Keratinocyte (primary cell): ENCODE data around the gene NADK2. TPM values are rescaled to one million over a fixed set of nuclear protein-coding genes. Genes with fewer than 3 reads are reported as not detected.

Experiments
- DNase-seq: peaks from one replicate; pipeline ENCODE4 v3.0.0-alpha.2; 2011; ENCODE audit warnings: low read depth, missing footprints, low spot score
- FAIRE-seq: peaks from 2 replicates; lab custom pipeline; 2011; peaks lifted over from hg19 to GRCh38; lab: Jason Lieb, UNC
- H2AFZ ChIP-seq: 2 replicates; pipeline ENCODE4 v1.6.0; 2012; ENCODE audit warnings: low read length, control low read depth, inconsistent platforms; ENCODE audit not compliant: control insufficient read depth
- H3K27ac ChIP-seq: 2 replicates; pipeline ENCODE4 v1.5.1; 2011; ENCODE audit warnings: low read length; ENCODE audit not compliant: control insufficient read depth, insufficient read depth
- H3K27me3 ChIP-seq: 3 replicates; pipeline ENCODE4 v1.6.0; 2011; ENCODE audit warnings: low read length; ENCODE audit not compliant: control insufficient read depth, insufficient read depth; ENCODE audit errors: extremely low read depth
- H3K36me3 ChIP-seq, 2 experiments: 2 replicates in 1 of 2; 3 replicates in 1 of 2; pipeline ENCODE4 v1.5.1; 2011; ENCODE audit warnings: low read length in 2 of 2, mild to moderate bottlenecking in 1 of 2; ENCODE audit not compliant: control insufficient read depth in 2 of 2, insufficient read depth in 2 of 2; ENCODE audit errors: extremely low read depth in 1 of 2
- H3K4me1 ChIP-seq: 3 replicates; pipeline ENCODE4 v1.5.1; 2011; ENCODE audit warnings: low read length; ENCODE audit not compliant: control insufficient read depth, insufficient read depth; ENCODE audit errors: extremely low read depth
- H3K4me2 ChIP-seq: 3 replicates; pipeline ENCODE4 v1.6.0; 2011; ENCODE audit warnings: low read depth, low read length; ENCODE audit not compliant: control insufficient read depth, insufficient read depth; ENCODE audit errors: extremely low read depth
- H3K4me3 ChIP-seq, 3 experiments: fragments of 200-600 bp in 1 of 3; sonication (generic) in 1 of 3; 2 replicates in 2 of 3; 3 replicates in 1 of 3; pipeline ENCODE4 v1.5.1; 2011 to 2016; ENCODE audit warnings: low read length in 3 of 3, mild to moderate bottlenecking in 3 of 3, control low read depth in 2 of 3, inconsistent platforms in 1 of 3, low read depth in 1 of 3, mixed read lengths in 1 of 3, mixed run types in 1 of 3, moderate library complexity in 1 of 3; ENCODE audit not compliant: control insufficient read depth in 2 of 3, insufficient read depth in 2 of 3; ENCODE audit errors: extremely low read depth in 1 of 3
- H3K79me2 ChIP-seq: 2 replicates; pipeline ENCODE4 v1.6.0; 2012; ENCODE audit warnings: low read length; ENCODE audit not compliant: control insufficient read depth, insufficient read depth
- H3K9ac ChIP-seq: 3 replicates; pipeline ENCODE4 v1.6.0; 2011; ENCODE audit warnings: low read length; ENCODE audit not compliant: control insufficient read depth, insufficient read depth; ENCODE audit errors: extremely low read depth
- H3K9me1 ChIP-seq: 3 replicates; pipeline ENCODE4 v1.6.0; 2011; ENCODE audit warnings: low read length; ENCODE audit not compliant: control insufficient read depth, insufficient read depth; ENCODE audit errors: extremely low read depth
- H3K9me3 ChIP-seq: 2 replicates; pipeline ENCODE4 v1.5.1; 2012; ENCODE audit warnings: low read depth, low read length; ENCODE audit not compliant: control insufficient read depth
- H4K20me1 ChIP-seq: 3 replicates; pipeline ENCODE4 v1.6.0; 2011; ENCODE audit warnings: low read length; ENCODE audit not compliant: control insufficient read depth, insufficient read depth; ENCODE audit errors: extremely low read depth
- EZH2 ChIP-seq: IDR thresholded peaks from one replicate; pipeline ENCODE4 v1.6.1; 2012; ENCODE audit warnings: inconsistent platforms, mild to moderate bottlenecking, low read length, moderate library complexity
- dilution Hi-C: fragments of 300-500 bp; cut with MboI; formaldehyde crosslinking; loops from one replicate; pipeline ENCODE4 v1.7.0; 2020; ENCODE audit warnings: low sequenced_read_pairs; ENCODE audit not compliant: extremely low pct_ligation_motif_present
- polyA plus RNA-seq, 5 experiments: library from polyadenylated mRNA; depleted of rRNA in 3 of 5; stranded (reverse) in 3 of 5; stranded (forward) in 1 of 5; unstranded in 1 of 5; fragments of >200 nt; gene quantifications; 1 replicate in 1 of 5; 2 replicates in 3 of 5; 3 replicates in 1 of 5; pipeline versions ENCODE4 v1.2.1 to v1.2.3, GENCODE V29; 2011 to 2012; ENCODE audit warnings: missing spikeins in 2 of 5, low read depth in 1 of 5, low replicate concordance in 1 of 5
- TF ChIP-seq, protein P1 (sequence below), 3 experiments: IDR thresholded peaks in 1 of 3; conservative IDR thresholded peaks in 1 of 3; optimal IDR thresholded peaks in 1 of 3; 2 replicates in 2 of 3; 3 replicates in 1 of 3; pipeline versions ENCODE3 to v1.5.1; 2011; ENCODE audit warnings: low read length in 3 of 3, mild to moderate bottlenecking in 3 of 3, moderate library complexity in 2 of 3, control low read depth in 1 of 3, inconsistent platforms in 1 of 3; ENCODE audit not compliant: insufficient read depth in 2 of 3; ENCODE audit errors: extremely low read depth in 1 of 3

NADK2 gene
- polyA plus RNA-seq, 1 donor (not counting 4 experiments of a cell fraction or from before 2014, with no cell fraction given): 15.4 TPM

DNA sequence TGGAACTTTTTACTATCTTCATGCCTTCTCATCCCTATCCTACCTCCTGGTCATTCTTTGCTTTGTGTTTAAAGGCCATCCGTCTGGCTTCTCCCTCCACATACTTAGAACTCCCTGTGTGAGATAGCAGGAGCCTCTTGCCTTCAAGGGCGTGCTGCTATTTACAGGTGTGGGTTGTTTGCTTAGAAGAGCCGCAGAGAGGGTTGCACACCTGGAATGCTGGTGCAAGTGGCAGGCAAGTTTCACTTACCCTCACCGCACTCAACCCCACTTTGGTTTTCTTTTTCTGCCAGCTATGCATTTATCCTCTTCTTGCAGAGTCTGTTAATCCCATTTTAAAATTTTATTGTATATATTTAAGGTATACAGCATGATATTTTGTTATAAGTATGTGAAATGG lies 77.3 kb downstream of the NADK2 start:
- Histone ChIP-seq H2AFZ (no peak overlapping the region), H3K4me3 (no peak overlapping the region), H3K27me3 (no peaks in the 10 kb centered on the region), H4K20me1 (no peaks in the 10 kb centered on the region), H3K36me3 (peaks cover 37 to 43% of the 10 kb centered on the region in 2 experiments), H3K79me2 (peaks cover 38% of the 10 kb centered on the region), H3K4me1 (peaks cover 17% of the 10 kb centered on the region), H3K9me1 (no peaks in the 10 kb centered on the region), H3K27ac (no peak overlapping the region), H3K9me3 (no peaks in the 10 kb centered on the region), H3K9ac (no peak overlapping the region), H3K4me2 (no peak overlapping the region)
- dilution Hi-C loops: no loop called here
- no peak for FAIRE-seq
- DNase-seq: no peak
- TF ChIP-seq, protein P1, sequence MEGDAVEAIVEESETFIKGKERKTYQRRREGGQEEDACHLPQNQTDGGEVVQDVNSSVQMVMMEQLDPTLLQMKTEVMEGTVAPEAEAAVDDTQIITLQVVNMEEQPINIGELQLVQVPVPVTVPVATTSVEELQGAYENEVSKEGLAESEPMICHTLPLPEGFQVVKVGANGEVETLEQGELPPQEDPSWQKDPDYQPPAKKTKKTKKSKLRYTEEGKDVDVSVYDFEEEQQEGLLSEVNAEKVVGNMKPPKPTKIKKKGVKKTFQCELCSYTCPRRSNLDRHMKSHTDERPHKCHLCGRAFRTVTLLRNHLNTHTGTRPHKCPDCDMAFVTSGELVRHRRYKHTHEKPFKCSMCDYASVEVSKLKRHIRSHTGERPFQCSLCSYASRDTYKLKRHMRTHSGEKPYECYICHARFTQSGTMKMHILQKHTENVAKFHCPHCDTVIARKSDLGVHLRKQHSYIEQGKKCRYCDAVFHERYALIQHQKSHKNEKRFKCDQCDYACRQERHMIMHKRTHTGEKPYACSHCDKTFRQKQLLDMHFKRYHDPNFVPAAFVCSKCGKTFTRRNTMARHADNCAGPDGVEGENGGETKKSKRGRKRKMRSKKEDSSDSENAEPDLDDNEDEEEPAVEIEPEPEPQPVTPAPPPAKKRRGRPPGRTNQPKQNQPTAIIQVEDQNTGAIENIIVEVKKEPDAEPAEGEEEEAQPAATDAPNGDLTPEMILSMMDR (optimal IDR thresholded peaks at IDR 0.05 in 1 of 3, IDR thresholded peaks at IDR 0.05 in 1 of 3, conservative IDR thresholded peaks at IDR 0.05 in 1 of 3; ENCODE audit: extremely low read depth in 1 of 3, insufficient read depth in 2 of 3, low read length in 3 of 3): no peak
- no peak for TF ChIP-seq EZH2

DNA sequence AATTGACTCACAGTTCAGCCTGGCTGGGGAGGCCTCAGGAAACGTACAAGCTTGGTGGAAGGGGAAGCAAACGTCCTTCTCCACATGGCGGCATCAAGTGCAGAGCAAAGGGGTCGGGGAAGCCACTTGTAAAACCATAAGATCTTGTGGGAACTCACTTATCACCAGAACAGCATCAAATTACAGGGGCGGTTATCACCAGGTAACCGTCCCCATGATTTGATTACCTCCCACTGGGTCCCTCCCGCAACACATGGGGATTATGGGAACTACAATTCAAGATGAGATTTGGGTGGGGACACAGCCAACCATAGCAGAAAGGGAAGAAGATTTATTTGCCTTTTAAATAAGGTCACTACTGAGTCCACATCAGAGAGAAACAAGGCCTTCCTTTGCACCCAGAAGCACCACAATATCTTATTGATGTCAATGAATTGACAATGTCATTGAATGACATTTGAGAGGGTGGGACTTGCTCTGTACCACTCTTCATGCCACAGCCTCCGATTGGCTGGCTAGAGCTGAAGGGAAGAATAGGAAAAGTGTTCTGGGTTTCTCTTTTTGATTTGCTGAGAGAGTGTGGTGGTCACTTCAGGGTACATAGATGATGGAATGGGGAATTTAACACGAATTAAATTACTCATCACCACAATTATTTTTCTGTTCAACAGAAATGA lies 78.8 kb downstream of the NADK2 start:
- DNase-seq (no peak), FAIRE-seq (no peak)
- no peaks in the 10 kb centered on the region for H3K27me3 ChIP-seq
- dilution Hi-C loops: no loop called here
- H4K20me1 ChIP-seq: no peaks in the 10 kb centered on the region
- no peak overlapping the region for H3K9ac ChIP-seq
- H3K4me3 ChIP-seq: no peak overlapping the region
- no peaks in the 10 kb centered on the region for H3K9me1 ChIP-seq
- peaks cover 50% of the 10 kb centered on the region for H3K79me2 ChIP-seq
- H3K27ac ChIP-seq: no peak overlapping the region
- H3K36me3 ChIP-seq: peaks cover 30 to 47% of the 10 kb centered on the region in 2 experiments
- no peak overlapping the region for H2AFZ ChIP-seq
- no peaks in the 10 kb centered on the region for H3K9me3 ChIP-seq
- peaks cover 17% of the 10 kb centered on the region for H3K4me1 ChIP-seq
- no peak for TF ChIP-seq EZH2
- TF ChIP-seq, protein P1 (optimal IDR thresholded peaks at IDR 0.05 in 1 of 3, IDR thresholded peaks at IDR 0.05 in 1 of 3, conservative IDR thresholded peaks at IDR 0.05 in 1 of 3; ENCODE audit: extremely low read depth in 1 of 3, insufficient read depth in 2 of 3, low read length in 3 of 3): no peak
- H3K4me2 ChIP-seq: no peak overlapping the region
